HG02981 (cell line): ENCODE results near the gene KIAA0513.

Experiments used
- ATAC-seq: cut with Tn5 transposase; IDR thresholded peaks from one replicate; pipeline ENCODE4 v1.9.1; 2021; ENCODE audit warnings: mild to moderate bottlenecking, moderate library complexity; ENCODE audit not compliant: unreplicated experiment

Gene KIAA0513

GRCh38 chr16:85066346-85066885, 38.8 kb downstream of the KIAA0513 start:
- no peak for ATAC-seq

- no peak for ATAC-seq
Measured at GRCh38 chr16:85067024-85067423, 39.4 kb downstream of the KIAA0513 start.

GRCh38 chr16:85067426-85067825, 39.8 kb downstream of the KIAA0513 start:
- no peak for ATAC-seq

- ATAC-seq, result no peak
Measured at GRCh38 chr16:85068746-85069145, 41.2 kb downstream of the KIAA0513 start.

GRCh38 chr16:85069171-85069570, 41.6 kb downstream of the KIAA0513 start:
- no peak for ATAC-seq

- ATAC-seq, result no peak
Measured at GRCh38 chr16:85072076-85072860, 44.7 kb downstream of the KIAA0513 start.

- no peak for ATAC-seq
Measured at GRCh38 chr16:85072947-85073346, 45.4 kb downstream of the KIAA0513 start.

GRCh38 chr16:85074225-85074914, 46.8 kb downstream of the KIAA0513 start:
- ATAC-seq, result no peak

GRCh38 chr16:85075236-85075924, 47.8 kb downstream of the KIAA0513 start:
- no peak for ATAC-seq

GRCh38 chr16:85077039-85077438, 49.4 kb downstream of the KIAA0513 start:
- ATAC-seq, result no peak

GRCh38 chr16:85077576-85078125, 50.1 kb downstream of the KIAA0513 start:
- no peak for ATAC-seq

GRCh38 chr16:85078226-85078625, 50.6 kb downstream of the KIAA0513 start:
- no peak for ATAC-seq

- no peak for ATAC-seq
Measured at GRCh38 chr16:85078952-85079351, 51.4 kb downstream of the KIAA0513 start.

- no peak for ATAC-seq
Measured at GRCh38 chr16:85079785-85080570, 52.4 kb downstream of the KIAA0513 start.

GRCh38 chr16:85081038-85081437, 53.4 kb downstream of the KIAA0513 start:
- ATAC-seq, result no peak

GRCh38 chr16:85081765-85082164, 54.2 kb downstream of the KIAA0513 start:
- ATAC-seq, result no peak

- ATAC-seq, result no peak
Measured at GRCh38 chr16:85082173-85083050, 54.8 kb downstream of the KIAA0513 start.

- ATAC-seq, result no peak
Measured at GRCh38 chr16:85083051-85083639, 55.5 kb downstream of the KIAA0513 start.
